HCT116 (cell line): Measurements from ENCODE around the gene AP1AR.

Experiments used
- CEBPB ChIP-seq: IDR thresholded peaks from 2 replicates; pipeline ENCODE4 v1.6.1; 2012; ENCODE audit warnings: low read depth
- EGR1 ChIP-seq: IDR thresholded peaks from 2 replicates; pipeline ENCODE4 v1.6.1; 2012; ENCODE audit warnings: low read depth
- EZH2 ChIP-seq: fragments of 200-600 bp; sonication (generic); IDR thresholded peaks from 2 replicates; pipeline ENCODE4 v1.6.1; 2017; ENCODE audit warnings: antibody characterized with exemption, mixed run types
- POLR2A ChIP-seq: IDR thresholded peaks from 2 replicates; pipeline ENCODE4 v1.7.0; 2011; ENCODE audit warnings: borderline replicate concordance; ENCODE audit not compliant: insufficient read depth, insufficient read length; ENCODE audit errors: extremely low read depth
- POLR2AphosphoS5 ChIP-seq: IDR thresholded peaks from 2 replicates; pipeline ENCODE4 v1.6.1; 2011; ENCODE audit warnings: mild to moderate bottlenecking, low read depth, low read length, moderate library complexity
- RAD21 ChIP-seq: IDR thresholded peaks from 2 replicates; pipeline ENCODE4 v1.6.1; 2012; ENCODE audit warnings: low read depth, mild to moderate bottlenecking
- TF ChIP-seq, protein P1 (sequence below): IDR thresholded peaks from 2 replicates; pipeline ENCODE4 v1.6.1; 2012; ENCODE audit warnings: low read depth
- TF ChIP-seq, protein P2 (sequence below): IDR thresholded peaks from 2 replicates; pipeline ENCODE4 v1.6.1; 2012
- TF ChIP-seq, protein P3 (sequence below), 3 experiments: fragments of 200-600 bp in 1 of 3; sonication (generic) in 1 of 3; IDR thresholded peaks in 2 of 3; conservative IDR thresholded peaks in 1 of 3; 2 replicates each; pipeline ENCODE4 v1.5.1; 2012 to 2017; ENCODE audit warnings: low read depth in 2 of 3, low read length in 2 of 3, antibody characterized with exemption in 1 of 3, borderline replicate concordance in 1 of 3, control low read depth in 1 of 3, mild to moderate bottlenecking in 1 of 3, mixed read lengths in 1 of 3, mixed run types in 1 of 3, moderate library complexity in 1 of 3; ENCODE audit not compliant: insufficient read depth in 1 of 3

DNA sequence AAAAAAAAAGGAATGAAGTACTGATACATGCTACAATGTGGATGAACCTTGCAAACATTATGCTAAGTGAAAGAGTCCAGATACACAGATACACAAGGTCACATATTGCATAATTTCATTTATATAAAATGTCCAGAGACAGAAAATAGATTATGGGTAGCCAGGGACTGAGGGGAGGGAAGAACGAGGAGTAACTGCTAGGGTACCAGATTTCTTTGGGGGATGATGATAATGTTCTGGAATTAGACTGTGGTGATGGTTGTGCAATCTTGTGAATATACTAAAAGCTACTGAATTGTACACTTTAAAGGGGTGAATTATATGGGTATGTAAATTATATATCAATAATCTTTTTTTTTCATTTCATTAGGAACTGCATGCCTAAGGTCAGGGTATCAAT is 20.8 kb upstream of the AP1AR start:
- TF ChIP-seq, protein P1, sequence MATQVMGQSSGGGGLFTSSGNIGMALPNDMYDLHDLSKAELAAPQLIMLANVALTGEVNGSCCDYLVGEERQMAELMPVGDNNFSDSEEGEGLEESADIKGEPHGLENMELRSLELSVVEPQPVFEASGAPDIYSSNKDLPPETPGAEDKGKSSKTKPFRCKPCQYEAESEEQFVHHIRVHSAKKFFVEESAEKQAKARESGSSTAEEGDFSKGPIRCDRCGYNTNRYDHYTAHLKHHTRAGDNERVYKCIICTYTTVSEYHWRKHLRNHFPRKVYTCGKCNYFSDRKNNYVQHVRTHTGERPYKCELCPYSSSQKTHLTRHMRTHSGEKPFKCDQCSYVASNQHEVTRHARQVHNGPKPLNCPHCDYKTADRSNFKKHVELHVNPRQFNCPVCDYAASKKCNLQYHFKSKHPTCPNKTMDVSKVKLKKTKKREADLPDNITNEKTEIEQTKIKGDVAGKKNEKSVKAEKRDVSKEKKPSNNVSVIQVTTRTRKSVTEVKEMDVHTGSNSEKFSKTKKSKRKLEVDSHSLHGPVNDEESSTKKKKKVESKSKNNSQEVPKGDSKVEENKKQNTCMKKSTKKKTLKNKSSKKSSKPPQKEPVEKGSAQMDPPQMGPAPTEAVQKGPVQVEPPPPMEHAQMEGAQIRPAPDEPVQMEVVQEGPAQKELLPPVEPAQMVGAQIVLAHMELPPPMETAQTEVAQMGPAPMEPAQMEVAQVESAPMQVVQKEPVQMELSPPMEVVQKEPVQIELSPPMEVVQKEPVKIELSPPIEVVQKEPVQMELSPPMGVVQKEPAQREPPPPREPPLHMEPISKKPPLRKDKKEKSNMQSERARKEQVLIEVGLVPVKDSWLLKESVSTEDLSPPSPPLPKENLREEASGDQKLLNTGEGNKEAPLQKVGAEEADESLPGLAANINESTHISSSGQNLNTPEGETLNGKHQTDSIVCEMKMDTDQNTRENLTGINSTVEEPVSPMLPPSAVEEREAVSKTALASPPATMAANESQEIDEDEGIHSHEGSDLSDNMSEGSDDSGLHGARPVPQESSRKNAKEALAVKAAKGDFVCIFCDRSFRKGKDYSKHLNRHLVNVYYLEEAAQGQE = no peak
- TF ChIP-seq POLR2A (no peak), EGR1 (no peak), RAD21 (no peak), CEBPB (no peak), POLR2AphosphoS5 (no peak), EZH2 (no peak)
- TF ChIP-seq, protein P2, sequence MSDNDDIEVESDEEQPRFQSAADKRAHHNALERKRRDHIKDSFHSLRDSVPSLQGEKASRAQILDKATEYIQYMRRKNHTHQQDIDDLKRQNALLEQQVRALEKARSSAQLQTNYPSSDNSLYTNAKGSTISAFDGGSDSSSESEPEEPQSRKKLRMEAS = no peak
- TF ChIP-seq, protein P3, sequence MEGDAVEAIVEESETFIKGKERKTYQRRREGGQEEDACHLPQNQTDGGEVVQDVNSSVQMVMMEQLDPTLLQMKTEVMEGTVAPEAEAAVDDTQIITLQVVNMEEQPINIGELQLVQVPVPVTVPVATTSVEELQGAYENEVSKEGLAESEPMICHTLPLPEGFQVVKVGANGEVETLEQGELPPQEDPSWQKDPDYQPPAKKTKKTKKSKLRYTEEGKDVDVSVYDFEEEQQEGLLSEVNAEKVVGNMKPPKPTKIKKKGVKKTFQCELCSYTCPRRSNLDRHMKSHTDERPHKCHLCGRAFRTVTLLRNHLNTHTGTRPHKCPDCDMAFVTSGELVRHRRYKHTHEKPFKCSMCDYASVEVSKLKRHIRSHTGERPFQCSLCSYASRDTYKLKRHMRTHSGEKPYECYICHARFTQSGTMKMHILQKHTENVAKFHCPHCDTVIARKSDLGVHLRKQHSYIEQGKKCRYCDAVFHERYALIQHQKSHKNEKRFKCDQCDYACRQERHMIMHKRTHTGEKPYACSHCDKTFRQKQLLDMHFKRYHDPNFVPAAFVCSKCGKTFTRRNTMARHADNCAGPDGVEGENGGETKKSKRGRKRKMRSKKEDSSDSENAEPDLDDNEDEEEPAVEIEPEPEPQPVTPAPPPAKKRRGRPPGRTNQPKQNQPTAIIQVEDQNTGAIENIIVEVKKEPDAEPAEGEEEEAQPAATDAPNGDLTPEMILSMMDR (IDR thresholded peaks at IDR 0.05 in 2 of 3, conservative IDR thresholded peaks at IDR 0.05 in 1 of 3; ENCODE audit: borderline replicate concordance in 1 of 3, insufficient read depth in 1 of 3, low read depth in 2 of 3, low read length in 2 of 3) = no peak
